ENCODE measurements around the gene IL11.
"Not testable (repeated sequence)": the region's sequence is repeated elsewhere in the genome, so short reads cannot be mapped to it uniquely, and the experiment has no call there.

Gene IL11

DNA sequence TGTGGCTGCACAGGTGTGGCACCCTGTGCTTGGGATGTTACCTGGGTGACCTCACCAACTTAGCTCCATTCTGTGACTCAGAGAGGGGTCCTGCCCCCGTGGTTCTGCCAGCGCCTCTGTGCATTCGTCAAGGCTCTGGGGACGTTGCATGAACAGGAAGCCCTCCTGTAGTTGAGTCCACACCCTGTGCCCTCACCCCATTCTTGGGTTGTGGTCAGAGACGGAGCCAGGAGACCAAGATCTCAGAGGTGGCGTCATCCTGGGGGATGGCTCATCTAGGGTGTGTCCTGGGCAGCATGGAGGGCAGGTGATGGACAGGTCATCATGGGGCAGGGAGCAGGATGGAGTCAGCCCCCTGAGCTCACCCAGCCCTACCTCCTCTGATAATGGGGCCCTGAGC lies 18.2 kb downstream of the IL11 start:
- DNase-seq (ENCODE audit: low spot score): no peak

DNA sequence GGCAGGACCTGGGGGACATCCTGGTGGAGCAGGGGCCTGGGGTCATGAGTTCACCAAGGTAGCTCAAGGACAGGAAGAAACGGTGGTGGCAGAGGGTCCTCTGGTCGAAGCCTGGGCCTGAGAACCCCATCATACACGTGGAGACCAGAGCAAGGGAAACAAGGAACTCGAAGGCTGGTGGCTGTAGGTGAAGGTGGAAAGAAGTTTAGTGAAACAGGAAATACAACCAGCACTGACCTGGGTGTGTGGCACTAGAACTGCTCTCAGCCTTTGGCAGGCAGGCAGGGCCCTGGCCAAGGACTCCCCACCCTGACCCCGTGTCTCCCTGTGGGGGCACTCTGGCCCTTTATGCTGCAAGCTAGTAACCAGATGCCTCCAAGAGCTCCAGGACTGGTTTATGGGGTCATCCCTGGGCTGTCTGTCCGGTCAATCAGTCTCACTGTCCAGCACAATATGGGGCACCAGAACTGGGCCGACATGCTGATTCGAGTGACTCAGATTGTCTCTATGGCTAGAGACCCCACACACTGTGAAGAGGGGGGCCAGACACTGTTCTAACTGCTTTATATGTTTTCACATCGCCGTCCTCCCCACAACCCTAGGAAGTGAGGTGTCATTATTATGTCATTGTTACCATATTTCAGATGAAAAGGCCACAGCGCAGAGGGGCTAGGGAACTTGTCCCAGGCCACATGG lies 19.5 kb downstream of the IL11 start:
- no peak for DNase-seq (ENCODE audit: low spot score)

DNA sequence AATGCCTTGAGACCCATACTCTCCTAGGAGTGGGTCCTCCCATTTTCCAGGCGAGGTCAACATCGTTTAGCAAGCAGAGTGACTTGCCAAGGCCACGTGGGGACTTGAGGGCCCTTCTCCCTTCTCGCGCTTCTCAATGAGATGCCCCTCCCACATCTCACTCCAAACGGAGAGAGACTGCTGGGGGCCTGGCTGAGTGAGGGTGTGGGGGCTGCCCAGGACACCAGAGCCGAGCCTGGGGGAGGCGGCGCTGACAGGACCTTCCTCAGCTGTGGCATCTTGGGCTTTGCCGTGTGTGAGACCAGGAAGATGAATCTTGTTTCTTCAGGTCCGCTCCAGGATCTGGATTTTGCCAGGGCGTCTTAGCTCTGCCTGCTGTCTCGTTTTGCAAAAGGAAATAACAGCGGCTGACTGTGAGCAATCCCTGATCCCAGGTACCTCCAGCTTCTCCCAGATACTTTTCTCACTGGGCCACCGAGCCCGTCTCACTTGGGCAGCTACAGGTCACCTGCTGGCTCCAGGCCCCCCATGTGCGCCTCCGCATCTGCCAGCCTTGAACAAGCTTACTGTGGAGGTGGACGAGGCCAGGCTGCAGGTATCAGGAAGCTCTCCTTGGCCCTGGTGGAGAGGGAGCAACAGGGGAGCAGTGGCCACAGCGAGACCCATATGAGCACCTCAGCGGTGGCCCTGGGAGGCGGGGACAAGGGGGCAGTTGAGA lies 21.8 kb downstream of the IL11 start:
- no peak for DNase-seq (ENCODE audit: low spot score)

DNA sequence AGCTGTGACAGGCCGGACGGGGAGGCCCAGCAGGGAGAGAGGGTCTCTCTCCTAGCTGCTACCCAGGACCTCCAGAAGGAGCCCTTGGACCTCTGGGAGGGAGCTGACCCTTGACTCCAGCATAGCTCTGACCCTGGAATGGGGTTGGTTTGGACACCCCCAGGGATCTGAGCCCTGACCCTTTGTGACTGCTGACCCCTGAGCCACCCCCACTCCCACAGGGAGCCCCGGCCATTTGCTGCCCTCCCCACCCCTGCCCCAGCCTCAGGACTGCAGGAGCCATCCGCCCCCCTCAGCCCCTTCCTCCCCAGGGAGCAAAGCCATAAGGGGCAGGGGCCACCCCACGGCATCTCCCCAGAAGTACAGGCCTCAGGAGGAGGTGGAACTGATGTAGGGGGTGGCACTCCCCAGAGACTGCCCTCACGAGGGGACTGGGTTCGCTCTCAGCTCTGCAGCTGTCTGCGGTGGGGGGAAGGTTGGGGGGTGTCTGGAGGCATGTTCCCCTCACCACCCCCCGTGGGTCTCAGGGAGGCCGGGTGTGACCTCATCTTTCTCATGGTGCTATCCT lies 22.7 kb downstream of the IL11 start:
- DNase-seq (ENCODE audit: low spot score): no peak

DNA sequence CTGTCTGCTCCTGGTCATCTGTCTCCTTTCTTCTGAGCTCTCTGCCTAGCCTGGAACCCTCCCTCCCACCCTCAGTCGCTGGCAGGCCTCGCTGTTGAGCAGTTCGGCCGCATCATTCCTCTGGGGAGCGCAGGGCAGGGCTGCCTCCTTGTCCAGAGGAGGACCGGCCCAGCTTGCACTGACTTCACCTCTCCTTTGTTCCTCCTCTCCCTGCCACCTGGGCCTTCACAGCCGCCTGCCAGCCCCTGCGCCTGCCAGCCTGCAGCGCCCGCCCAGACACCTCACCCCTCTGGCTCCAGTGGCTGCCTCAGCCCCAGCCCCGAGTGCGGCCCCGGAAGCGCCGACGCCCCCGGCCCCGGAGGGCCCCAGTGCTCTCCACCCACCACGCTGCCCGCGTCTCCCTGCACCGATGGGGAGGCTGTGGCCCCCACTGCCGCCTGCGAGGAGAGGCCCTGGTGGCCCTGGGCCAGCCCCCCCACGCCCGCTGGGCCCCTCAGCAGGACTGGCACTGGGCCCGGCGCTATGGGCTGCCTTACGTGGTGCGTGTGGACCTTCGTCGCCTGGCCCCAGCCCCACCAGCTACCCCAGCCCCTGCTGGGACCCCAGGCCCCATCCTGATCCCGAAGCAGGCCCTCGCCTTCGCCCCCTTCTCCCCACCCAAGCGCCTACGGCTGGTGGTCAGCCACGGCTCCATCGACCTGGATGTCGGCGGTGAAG lies 23.4 kb downstream of the IL11 start:
- no peak for DNase-seq (ENCODE audit: low spot score)

DNA sequence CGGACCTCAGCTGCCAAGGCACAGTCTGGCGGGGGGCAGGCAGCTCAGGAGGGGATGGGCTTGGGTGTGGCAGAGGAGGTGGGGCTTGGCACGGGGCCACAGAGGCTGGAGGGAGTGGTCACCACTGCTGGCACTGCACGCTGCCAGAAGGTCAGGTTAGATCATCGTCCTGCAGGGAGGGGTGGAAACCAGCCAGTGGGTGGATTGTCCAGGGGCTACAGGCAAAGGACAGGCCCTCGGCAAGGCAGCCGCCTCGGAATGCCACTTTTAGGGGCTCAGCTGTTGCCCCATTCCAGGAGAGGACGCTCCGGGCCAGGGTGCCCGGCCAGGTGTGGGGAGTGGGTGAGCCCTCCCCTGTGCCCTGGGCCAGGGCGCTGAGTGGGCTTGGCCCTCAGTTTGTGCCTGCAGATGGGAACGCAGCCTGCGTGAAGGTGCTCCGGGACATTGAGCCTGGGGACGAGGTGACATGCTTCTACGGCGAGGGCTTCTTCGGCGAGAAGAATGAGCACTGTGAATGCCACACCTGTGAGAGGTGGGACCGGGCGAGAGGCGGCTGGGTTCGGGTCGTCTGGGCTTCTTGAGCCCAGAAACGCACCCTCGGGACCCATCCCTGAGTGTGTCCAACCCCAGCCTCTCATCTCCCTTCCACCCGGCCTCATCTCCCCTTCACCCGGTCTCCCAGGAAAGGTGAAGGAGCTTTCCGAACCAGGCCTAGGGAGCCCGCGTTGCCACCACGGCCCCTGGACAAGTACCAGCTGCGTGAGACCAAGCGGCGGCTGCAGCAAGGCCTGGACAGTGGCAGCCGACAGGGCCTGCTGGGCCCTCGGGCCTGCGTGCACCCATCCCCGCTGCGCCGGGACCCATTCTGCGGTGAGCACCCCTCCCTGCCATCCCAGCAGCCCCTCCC lies 24.2 kb downstream of the IL11 start:
- no peak for DNase-seq (ENCODE audit: low spot score)

DNA sequence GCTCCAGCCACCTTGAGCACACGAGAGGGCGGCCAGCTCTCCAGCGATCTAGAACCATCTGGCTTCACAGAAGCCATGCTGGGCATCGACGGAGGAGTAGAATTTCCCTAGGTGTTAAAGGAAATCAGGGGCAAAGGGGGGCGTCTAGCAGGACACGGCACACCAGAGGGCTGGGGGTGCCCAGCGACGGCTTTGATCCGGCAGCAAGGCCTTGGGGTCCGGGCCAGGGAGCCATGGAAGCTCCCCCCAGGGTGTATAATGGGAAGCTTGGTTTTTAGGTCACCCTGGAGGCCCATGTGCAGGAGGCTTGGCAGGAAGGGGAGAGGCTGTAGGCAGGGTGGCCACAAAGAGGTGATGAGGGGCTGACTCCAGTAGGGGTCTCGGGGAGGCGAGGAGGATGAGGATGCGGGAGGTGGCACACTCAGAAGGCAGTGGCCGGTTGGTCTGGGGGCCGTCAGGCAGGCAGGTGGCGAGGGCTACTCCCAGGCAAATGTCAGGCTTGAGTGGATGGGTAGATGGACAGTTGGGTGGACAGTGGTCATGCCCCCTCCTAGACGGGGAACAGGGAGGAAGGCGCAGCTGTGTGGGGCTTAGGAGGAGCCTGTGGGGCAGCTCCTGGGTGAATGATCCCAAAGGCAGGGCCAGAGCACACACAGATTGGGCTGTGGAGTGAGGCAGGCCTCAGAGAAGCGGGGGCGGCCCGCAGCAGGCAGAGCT lies 25.0 kb downstream of the IL11 start:
- no peak for DNase-seq (ENCODE audit: low spot score)

DNA sequence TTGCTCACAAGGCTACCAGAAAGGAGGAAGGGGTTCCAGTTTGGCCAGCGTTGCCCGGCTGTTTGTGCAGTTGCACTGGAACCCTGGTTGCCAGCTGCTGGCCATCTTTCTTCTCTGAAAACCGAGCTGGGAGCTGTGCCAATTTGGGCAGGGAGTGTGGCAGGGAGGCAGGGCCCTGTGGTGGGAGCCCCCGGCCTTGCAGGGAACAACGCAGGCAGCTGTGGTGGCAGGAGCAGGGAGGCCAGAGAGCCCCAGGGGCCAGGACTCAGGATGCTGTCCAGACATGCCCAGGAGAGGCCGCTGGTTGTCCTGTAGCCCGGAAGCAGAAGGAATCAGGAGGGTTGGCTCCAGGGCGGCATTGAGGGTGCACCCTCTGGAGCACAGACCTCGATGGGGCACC lies 25.8 kb downstream of the IL11 start:
- no peak for DNase-seq (ENCODE audit: low spot score)

DNA sequence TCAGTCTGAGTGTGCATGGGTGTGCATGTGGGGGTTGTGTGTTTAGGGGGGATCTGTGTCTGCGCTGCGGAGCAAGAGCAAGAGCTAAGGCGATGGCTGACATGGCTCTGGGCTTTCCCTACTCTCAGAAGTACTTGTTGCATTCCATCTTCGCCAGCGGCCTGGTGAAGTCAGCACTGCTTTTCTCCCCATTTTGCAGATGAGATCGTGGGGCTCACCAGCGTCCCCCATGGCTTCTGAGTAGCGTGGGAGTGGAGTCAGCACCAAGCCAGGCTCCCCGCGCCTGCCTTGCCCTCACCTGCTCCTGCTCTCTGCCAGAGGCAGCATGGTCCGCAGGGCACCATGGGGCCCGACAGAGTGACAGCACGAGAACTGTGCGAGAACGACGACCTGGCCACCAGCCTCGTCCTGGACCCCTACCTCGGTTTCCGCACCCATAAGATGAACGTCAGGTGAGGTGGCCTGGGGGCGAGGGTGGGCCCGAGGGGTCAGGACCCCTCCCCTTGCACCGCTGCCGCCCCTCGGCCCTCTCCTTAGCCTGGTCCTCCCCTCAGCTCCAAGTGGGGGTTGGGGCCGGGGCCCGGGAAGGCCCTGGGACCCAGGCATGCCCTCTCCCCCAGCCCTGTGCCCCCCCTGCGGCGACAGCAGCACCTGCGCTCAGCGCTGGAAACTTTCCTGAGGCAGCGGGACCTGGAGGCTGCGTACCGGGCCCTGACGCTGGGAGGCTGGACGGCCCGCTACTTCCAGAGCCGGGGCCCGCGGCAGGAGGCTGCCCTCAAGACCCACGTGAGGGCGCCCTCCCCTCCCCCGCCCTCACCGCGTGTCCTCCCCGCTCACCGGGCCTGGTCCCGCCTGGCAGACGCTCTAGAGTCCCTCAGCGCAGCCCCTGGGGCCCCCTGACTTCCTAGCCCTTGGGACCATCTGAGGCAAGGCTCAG lies 28.4 kb downstream of the IL11 start:
- no peak for DNase-seq (ENCODE audit: low spot score)

DNA sequence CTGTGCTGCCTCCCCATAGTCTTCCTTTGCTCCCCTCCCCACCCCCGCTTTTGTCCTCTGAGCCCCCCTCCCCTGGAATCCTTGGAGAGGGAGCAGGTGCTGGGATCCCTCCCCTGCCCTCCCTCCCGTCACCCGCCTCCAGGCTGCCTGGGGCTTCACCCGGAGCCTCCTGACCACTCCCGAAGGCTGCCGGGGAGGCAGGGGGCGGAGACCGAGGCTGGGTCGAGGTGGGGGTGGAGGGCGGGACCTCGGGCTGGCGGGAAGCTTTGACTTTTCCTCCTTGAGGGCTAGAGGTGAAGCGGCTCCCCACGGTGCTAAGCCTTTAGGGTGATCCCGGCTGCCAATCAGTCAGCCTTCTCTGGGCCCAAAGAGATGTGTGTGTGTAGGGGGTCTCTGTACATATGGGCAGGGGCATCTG lies 29.1 kb downstream of the IL11 start:
- peak; percentile 56 for DNase-seq (ENCODE audit: low spot score)

DNA sequence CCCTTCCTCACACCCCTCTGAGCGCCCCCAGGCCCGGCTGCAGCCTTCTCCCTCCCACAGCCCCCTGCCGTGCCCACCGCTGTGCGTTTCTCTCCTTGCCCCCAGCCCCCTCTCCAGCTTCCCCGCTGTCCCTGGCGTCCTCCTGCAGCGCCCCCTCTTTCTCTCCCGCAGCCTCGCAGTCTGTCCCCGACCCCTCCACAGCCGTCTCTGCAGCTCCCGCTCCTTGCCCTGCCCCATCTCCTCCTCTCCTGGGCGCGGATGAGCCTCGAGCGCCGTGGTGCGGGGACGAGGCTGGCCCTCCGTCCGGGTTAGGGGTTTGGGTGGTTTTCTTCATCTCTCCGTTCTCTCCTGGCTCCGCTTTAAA lies 29.5 kb downstream of the IL11 start:
- no peak for DNase-seq (ENCODE audit: low spot score)

DNA sequence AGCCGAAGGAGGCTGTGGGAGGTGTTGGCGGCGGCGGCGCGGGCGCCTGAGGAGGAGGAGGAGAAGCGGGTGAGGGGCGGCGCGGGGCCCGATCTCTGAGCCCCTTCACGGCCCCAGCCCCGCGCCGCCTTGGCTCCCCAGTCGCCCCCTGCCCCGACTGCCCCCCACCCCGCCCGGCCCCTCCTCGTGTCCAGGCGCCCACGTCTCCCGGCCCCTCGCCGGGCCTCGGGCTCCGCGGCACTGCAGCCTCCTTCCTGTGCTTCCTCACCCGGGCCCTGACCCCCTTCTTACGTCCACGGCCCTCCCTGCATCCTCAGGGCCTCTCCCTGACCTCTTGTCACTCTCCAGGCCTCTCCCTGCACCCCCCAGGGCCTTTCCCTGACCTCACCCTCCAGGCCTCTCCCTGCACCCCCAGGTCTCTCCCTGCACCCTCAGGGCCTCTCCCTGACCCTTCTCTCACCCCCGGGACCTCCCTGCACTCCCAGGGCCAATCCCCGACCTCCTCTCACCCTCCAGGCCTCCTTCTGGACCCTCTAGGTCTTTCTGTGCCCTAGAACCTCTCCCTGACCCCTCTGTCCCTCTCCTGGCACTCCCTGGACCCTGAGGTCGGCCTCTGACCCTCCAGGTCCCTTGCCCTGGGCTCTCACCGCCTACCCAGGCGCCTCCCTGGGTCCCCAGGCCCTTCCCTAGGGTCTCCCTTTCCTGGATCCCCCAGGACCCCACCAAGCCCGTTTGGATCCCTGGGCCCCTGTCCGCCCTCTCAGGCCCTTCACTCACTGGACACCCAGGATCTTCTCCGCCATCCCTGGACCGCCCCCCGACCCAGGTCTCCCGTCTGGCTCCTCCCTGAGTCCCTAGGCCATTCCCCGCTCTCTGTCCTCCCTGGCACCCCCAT lies 30.1 kb downstream of the IL11 start:
- DNase-seq (ENCODE audit: low spot score): no peak

DNA sequence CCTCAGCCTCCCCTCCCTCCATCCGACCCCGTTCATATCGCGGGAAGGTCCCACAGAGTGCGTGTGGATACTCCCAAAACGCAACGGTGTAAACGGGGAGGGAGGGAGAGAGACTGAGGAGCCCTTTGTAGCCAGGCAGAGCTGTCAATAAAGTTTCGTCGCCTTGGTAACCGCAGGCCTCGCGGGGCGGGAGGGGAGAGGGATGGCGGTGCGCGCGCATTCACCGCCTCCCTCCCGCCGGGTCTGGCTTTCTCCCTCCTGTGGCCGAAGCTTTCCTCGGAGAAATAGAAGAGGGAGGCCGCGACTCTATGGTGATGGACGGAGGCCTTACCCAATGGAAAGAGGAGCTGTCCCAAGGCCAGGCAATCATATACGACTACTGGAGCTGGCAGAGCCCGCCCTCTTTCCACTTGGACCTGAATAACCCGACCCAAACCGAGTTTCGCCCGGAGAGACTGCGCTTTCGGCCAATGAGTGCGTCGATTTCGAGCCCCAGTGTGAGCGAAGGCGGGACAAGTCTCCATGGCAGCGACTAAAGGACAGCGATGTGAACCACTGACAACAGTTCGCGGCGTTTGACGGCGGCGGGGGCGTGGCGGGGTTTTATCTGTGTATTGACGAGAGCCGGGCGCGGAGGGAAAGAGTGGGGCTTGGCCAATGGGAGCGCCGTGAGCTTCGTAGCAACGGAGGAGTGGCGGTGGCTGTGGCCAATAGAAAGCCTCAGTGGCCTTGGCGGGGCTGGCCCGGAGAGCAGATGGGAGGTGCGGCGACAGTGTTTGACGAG lies 31.0 kb downstream of the IL11 start, which contains the start of gene KMT5C:
Gene KMT5C, plus strand, starts transcription at position 772 of the 784 bp plus-strand sequence. CDS start 2,061 bp downstream, outside the sequence.
- peak; percentile 100 for DNase-seq (ENCODE audit: low spot score)

DNA sequence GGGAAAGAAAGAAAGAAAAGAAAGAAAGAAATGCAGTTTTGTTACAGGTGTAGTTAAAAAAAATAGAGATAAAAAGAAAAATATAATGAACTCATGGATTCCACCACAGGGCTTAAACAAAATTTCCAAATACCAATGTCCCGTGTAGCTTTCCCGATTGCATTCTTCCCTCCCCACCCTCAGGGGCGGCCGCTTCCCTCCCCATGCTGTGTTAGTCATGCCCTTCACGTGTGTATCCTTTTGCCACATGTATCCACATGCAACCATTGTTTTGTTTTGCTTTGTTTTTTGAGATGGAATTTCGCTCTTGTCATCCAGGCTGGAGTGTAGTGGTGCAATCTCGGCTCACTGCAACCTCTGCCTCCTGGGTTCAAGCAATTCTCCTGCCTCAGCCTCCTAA lies 34.2 kb downstream of the IL11 start:
- no peak for DNase-seq (ENCODE audit: low spot score)

DNA sequence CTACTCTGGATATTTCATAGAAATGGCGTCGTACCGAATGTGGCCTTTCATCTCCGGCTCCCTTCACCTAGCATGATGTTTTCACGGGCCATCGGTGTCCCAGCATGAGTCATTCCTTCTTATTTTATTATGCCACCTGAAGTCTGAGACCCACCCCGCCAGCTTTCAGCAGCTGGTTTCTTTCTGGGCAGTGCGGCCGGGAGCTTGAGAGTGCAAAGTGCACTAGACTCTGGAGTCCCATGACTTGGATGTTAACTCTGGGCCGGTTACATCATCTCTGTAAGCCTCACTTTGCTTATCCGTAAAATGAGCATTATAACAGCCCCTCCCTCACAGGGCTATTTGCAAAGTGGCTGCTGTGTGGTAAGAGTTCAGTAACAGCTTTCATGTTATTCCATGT lies 36.4 kb downstream of the IL11 start:
- DNase-seq (ENCODE audit: low spot score): no peak

DNA sequence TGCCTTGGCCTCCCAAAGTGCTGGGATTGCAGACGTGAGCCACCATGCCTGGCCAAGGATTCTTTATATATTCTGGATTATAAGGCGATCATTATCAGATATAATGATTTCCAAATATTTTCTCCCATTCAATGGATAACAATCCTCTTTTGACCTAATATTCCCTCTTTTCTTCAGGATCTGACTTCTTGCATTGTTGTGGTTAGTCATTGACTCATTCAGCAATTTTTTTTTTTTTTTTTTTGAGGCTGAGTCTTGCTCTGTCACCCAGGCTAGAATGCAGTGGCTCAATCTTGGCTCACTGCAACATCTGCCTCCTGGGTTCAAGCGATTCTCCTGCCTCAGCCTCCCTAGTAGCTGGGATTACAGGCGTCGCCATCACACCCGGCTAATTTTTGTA lies 40.5 kb downstream of the IL11 start:
- DNase-seq (ENCODE audit: low spot score): not testable (repeated sequence)

DNA sequence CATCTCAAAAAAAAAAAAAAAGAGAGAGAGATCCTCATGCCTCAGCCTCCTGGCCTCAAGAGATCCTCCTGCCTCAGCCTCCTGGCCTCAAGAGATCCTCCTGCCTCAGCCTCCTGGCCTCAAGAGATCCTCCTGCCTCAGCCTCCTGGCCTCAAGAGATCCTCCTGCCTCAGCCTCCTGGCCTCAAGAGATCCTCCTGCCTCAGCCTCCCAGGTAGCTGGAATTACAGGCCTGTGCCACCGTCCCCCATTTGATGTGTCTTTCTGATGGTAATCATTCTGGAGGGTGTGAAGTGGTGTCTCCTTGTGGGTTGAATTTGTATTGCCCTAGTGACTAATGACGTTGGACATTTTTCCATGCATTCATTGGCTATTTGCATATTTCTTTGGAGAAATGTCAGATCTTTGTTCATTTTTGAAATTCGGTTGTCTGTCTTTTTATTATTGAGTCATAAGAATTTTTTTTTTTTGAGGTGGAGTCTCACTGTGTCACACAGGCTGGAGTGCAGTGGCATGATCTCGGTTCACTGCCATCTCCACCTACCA lies 41.4 kb downstream of the IL11 start:
- not testable (repeated sequence) for DNase-seq (ENCODE audit: low spot score)

DNA sequence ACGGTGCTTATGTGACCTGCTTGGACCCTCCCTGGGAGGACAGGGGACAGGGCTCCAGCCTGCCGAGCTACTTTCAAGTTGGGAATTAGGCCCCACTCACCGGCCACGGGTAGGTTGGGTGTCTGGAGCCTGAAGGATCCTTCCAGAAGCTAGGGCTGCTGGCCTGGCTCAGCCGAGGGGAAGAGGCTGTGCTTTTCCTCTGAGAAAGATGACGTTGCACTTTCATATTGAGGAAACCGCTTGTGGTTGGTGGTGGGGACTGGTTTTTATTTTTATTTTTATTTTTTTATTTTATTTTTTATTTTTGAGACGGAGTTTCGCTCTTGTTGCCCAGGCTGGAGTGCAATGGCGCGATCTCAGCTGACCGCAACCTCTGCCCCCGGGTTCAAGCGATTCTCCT lies 45.1 kb downstream of the IL11 start, which contains the start of gene TMEM150B:
Gene TMEM150B, minus strand, starts transcription at position 170 of the 400 bp plus-strand sequence. CDS start 4,305 bp downstream, outside the sequence.
- no peak for DNase-seq (ENCODE audit: low spot score)

All from activated CD4-positive, alpha-beta T cell treated with anti-CD3 and anti-CD28 coated beads, Interleukin-2, Interleukin-4, amounts not matched to agents 100 ng/mL and 50 ng/mL, durations not matched to agents 16 hours and 8 hours (primary cell).